Right hindlimb (tissue), 1 donor: Measurements from ENCODE around the gene POLE3.
"Not testable (repeated sequence)": the region's sequence is repeated elsewhere in the genome, so short reads cannot be mapped to it uniquely, and the experiment has no call there.

ENCODE experiments used
- DNase-seq: peaks from one replicate; pipeline ENCODE4 v3.0.0-alpha.2; 2018

POLE3 gene

DNA sequence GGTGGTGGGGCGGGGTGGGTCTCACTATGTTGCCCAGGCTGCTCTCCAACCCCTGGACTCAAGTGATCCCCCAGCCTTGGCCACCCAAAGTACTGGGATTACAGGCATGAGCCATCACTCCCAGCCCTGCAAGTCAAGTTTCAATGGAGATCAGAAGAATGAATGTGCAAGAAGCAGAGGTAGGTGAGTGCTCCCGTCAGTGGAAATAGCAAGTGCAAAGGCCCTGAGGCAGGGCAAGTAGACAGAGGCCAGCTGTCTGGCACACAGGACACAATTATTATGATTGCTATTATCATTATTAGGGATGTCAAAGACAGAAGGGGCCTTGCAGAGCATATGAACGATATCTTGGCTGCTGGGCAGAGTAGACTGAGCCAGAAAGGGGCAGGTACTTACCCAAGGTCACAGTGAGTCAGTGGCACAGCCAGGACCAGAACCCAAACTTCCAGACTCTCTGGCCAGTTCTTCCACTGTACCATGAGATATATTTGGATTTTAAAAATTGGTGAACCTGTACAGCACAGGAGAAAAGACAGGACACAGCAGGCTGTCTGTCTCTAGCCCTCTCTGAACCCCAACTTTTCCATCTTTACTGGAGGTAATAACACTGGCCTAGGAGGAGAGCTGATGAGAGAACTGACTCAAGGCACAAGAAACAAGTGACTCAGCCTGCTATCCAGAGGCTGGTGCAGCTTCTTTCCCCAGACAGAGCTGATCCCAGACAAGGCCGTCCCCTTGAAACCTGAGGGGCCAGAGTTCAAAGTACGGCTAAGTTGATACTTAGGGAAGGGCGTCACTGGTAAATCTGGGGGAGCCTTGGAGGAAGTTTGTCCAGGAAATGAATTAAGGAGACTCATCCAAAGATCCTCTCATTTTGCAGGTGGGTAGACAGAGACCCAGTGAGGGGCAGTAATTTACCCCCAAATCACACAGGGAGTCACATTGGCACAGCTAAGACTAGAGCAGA, 35.1 kb downstream of the POLE3 start:
- no peak for DNase-seq

DNA sequence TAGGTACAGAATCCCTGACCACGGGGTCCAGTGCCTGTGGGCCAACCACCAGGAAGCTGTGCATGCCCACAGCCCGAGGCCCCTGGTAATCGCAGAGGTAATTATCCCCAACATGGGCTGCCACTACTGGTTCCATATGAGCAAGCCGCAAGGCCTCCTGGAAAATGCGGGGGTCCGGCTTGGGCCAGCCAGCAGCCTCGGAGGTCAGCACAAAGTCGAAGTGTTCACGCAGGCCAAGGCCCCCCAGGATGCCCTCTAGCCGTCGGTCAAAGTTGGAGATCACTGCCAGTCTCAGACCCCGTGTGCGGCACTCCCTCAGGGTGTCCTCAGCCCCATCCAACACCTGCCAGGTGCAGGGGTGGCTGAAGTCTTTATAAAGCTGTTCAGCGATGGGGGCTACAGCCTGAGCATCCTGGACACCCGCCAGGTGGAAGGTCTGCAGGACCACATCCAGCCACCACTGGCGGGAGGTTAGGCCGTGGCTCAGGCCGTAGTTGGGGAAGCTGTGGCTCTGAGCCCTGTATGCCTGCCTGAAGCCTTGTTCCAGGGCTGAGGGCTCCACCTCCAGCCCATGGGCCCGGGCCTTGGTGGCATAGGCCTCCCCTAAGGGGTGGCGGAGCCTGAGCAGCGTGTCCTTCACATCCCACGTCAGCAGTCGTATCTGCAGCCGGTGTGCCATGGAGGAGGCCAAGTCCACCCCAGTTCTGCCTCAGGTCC, 36.6 kb downstream of the POLE3 start:
- DNase-seq, result no peak

DNA sequence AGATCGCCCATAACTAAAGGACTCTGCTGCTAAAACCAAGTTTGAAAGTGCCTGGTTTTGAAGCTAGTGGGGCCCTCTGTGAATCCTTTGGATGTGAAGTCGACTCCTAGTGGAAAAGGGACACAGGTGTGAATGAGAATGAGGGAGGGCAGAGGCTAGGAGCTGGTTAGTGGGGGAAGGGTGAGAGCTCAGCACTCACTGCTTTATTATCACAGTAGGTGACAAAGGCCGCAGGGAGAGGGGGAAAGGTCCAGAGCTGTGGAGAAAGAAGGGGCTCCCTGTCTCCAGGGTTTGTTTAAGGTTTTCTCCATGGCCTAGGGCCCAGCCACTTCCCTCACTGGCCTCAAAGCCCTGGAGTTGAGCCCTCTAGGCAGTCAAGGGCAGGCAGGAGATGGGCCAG, 37.2 kb downstream of the POLE3 start:
- no peak for DNase-seq

DNA sequence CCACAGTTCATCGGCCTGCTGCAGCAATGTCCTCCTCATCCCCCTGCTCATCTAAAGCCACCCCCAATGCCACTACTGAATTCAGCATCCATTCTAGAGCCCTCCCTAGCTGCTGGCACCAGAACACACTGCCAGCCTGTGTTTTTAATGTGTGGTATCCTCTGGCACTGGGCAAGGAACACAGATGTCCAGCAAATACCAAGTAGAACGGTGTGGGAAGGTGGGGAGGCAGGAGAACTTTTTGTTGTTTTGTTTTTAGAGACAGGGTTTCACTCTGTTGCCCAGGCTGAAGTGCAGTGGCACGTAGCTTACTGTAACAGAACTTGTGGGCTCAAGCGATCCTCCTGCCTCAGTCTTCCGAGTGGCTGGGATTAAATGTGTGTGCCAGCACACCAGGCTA, 38.4 kb downstream of the POLE3 start:
- no peak for DNase-seq

DNA sequence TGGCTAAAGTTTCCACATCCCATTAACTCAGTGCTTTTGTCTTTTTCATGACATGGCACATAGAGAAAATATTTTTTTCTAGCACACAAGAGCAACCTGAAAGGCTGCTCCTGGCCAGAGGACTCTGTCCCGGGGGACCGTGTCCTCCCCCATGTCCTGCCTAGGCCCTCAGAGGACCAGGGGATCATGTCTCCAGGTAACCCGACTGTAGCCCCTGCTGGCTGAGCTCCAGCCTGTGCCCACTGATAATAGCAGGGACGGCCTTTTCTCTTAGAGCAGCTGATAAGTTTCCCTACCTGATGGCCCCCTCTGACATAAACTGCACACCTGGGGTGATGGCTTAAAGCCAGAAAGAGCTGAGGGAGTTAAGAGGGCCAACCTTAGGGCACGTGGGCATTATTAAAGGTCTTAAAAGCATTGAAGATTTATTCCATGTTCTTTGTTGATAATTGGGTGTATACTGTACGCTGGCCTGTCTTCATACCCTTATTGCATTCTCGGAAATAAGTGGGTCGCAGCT, 39.6 kb downstream of the POLE3 start:
- DNase-seq, result no peak

DNA sequence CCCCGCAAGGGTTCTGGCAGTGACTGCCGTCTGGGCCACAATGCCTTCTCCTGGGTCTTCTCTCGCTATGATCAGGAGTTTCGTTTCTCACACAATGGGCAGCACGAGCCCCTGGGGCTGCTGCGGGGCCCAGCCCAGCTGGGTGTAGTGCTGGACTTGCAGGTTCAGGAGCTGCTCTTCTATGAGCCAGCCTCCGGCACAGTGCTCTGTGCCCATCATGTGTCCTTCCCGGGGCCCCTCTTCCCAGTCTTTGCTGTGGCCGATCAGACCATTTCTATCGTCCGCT, 40.7 kb downstream of the POLE3 start:
- no peak for DNase-seq

DNA sequence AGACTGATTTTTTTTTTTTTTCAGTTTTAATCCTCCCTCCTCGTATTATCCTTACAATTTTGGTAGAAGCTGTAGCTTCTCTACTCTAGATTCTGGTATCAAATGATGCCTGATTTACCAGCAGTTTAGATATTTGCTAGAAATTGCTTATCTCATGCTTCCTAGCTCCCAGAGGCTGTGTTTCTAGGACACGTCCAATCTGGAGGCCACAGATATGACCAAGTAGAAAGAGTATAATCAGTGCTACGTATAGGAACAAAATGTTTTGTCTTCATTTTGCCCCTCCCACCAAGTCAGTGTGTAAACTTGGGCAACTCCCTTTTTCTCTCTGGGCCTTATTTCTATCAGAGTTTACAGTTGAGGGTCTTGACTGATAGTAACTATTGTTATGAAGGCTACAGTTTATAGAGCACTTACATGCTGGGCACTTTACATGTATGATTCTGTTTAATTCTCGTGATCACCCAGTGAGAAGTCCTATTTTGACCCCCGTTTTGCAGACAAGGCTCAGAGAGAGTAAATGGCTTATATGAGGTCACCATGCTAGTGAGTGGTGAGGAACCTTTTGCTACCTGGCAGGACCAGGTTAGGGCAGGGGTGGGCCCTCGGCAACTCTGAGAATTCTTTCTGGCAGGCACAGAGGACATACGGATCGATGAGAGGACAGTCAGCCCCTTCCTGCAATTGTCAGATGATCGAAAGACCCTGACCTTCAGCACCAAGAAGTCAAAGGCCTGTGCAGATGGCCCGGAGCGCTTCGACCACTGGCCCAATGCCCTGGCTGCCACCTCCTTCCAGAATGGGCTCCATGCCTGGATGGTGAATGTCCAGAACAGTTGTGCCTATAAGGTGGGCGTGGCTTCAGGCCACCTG, 41.3 kb downstream of the POLE3 start:
- no peak for DNase-seq

DNA sequence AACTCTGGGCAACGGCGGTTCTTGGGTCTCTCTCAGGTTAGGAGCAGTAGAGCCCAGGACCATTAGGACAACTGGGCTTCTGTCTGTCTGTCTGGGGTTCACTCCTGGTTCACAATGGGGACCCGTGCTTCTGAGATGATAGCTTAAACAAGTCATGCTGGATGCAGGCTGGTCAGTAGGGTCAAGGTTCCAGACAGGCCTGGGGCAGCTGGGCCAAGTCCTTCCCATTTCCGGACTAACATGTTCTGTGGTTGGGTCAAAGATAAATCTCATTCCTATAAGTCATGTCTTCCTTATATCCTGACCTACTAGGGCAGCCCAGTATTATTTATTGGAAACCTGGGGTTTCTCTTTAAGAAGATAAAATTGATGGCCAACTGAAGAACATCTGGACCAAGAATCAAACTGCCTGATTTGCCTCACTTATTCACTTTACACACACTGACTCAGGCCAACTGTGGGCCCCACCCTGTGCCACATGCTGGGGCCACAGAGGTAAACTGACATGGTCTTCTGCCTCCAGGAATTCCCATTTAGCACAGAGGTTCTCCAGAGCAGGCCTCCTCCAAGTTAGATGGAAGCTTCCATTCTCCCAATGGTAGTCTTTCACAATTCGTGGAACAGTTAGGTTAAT, 42.0 kb downstream of the POLE3 start:
- DNase-seq, result no peak

DNA sequence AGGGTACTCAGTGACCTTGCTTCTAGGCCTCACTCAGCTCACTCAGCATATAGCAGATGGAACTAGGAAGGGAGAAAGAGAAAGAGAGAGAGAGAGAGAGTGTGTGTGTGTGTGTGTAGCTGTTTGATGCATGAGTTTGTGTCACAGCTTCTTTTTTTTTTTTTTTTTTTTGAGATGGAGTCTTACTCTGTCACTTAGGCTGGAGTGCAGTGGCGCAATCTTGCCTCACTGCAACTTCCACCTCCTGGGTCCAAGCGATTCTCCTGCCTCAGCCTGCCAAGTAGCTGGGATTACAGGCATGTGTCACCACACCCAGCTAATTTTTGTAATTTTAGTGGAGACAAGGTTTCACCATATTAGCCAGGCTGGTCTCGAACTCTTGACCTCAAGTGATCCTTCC, 44.8 kb downstream of the POLE3 start:
- DNase-seq, result not testable (repeated sequence)

DNA sequence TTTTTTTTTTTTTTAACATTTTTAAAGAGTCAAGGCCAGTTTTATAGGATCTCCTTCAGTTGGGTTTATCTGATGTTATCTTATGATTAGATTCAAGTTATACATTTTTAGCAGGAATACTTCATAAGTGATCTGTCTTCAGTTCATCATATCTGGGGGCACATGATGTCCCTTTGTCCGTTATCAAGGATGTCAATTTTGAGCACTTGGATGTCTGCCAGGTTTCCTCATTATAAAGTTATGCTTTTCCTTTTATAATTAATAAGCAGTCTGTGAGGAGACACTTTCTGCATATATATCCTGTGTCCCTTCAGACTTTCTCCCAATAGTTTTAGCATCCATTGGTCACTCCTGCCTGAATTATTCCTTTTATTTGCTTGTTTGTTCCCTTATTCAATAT, 45.5 kb downstream of the POLE3 start:
- DNase-seq, result no peak

DNA sequence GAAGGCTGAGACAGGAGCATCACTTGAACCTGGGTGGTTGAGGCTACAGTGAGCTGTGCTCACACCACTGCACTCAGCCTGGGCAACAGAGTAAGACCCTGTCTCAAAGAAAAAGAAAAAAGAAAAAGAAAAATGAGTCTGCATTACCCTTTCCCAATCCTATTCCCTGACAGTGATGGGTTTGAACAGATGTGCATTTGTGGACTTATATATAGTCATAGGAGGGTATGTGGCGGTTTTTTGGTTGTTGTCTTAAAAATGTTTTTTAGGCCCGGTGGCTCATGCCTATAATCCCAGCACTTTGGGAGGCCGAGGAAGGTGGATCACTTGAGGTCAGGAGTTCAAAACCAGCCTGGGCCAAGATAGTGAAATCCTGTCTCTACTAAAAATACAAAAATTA, 47.1 kb downstream of the POLE3 start:
- DNase-seq, result no peak

DNA sequence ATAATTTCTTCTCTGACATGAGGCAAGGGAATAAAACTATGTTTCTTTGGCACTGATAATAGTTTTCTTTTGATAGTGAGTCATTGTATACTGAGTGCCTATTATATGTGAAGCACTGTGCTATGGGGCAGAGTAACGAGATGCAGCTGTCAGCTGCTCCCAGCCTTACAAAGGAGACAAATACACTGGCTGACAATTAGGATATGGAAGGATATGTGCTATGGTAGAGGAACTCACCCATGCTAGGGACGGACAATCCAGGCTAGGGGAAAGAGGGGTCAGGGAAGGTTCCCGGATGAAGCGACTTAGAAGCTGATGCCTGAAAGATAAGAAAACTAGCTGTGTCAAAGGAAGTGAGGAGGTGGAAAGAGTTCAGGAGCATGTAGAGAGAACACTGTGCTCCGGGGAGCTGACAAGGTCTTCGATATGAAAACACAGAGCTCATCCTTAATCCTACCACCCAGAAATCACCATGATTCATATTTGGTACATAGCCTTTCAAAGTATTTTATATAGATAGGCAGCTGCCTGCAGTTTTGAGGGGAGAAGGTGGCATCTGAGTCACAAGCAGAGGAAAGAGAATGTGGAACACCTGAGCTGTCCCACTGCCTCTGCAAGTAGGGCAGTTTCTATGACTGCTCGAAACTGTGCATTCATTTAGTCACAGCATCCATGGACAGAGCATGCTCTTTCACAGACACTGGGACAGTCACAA, 49.0 kb downstream of the POLE3 start:
- DNase-seq, result no peak

DNA sequence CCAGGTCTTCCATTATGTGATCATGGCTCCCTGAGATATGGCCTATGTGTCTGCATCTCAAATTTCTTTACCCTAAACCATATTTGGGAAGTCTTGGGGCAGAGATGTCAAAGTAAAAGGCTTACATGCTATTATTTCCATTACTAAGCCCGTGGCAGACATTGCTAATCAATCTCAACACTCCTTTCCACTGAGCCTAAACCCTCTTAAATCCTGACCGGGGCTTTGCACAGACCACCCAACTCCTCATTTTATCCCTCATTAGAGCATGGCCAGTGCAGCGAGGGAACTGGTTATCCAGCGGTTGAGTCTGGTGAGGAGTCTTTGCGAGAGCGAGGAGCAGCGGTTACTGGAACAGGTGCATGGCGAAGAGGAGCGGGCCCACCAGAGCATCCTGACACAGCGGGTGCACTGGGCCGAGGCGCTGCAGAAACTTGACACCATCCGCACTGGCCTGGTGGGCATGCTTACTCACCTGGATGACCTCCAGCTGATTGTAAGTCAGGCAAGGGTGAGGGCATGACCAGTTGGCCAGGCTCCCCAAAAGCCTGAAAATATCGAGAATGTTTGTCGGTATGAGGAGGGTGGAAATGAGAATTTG, 50.1 kb downstream of the POLE3 start:
- no peak for DNase-seq

DNA sequence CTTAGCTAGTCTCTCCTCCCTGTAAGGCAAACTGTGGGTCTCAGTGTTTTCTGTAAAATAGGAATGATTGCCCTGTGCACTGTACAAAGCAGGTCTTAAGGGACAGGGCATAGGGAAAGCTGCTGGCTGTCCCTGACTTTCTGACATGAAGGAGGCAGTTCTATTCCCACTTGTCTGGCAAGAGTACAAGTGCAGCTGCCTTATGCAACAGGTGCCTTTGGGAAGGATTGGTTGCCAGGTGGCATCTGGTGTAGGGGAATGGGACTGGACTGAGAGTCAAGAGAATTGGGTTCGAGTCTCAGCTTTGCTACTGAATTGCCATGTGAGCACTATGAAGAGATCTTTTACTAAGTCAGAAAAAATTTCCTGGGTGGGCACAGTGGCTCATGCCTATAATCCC, 51.1 kb downstream of the POLE3 start:
- DNase-seq, result no peak
